Activated naive CD8-positive, alpha-beta T cell treated with anti-CD3 and anti-CD28 coated beads, Interleukin-2, amount 50 U/mL, for 16 hours (primary cell): ENCODE measurements around the gene TBL1XR1.

Experiments
- DNase-seq: peaks from one replicate; pipeline ENCODE4 v3.0.0-alpha.2; 2020; ENCODE audit warnings: low read depth, low spot score

The TBL1XR1 gene

GRCh38 chr3:177065285-177066033, 131.8 kb downstream of the TBL1XR1 start:
- no peak for DNase-seq

DNA sequence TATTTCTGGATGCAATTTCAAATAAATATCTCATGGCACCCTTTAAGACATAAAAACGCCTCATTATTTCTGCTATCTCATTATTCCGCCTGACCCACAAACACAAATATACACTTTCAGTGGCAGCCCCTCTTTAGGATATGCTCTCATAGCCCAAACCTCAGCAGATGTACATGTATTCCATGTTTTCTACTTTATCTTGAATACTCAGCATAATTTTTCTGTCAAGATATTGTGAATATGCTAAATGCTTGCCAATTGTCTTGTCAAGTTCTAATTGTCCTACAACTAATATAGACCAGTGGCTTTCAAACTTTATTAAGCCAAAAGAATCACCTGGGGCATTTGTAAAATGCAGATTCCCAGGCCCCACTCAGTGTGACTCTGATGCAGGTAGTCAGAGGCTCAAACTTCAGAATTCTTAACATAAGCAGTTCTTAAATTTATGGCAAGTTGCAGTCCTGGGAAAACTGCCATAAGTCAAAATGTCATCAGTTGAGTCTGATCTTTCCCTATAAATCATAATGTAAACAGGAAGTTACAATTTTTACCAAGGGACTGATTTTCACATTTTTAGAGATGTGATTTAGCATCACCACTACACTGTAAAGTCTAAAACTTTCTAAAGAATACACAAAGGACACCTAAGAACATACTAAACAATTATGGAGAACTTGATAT, 135.1 kb downstream of the TBL1XR1 start:
- DNase-seq, result no peak

DNA sequence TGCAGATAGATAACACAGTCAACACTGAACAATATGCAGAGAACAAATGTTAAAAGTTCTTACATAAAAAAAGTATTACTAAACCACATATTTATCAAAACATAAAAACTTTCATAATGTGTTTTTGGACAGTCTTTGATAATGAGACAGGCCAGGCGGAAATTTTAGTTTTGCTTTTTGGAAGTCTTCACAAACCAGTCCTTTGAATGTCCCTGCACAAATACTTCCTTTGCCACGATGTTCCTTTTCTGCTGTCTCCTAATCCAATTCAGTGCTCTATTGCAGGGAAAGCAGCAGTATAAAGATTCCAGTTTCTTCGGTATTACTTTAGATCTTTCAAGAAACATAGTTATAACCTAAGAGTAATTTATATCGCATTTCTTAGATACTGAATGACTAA, 135.9 kb downstream of the TBL1XR1 start:
- DNase-seq, result no peak

GRCh38 chr3:177060492-177060891, 136.8 kb downstream of the TBL1XR1 start:
- DNase-seq, result no peak

- DNase-seq, result no peak
Measured at GRCh38 chr3:177058648-177059047, 138.6 kb downstream of the TBL1XR1 start.

DNA sequence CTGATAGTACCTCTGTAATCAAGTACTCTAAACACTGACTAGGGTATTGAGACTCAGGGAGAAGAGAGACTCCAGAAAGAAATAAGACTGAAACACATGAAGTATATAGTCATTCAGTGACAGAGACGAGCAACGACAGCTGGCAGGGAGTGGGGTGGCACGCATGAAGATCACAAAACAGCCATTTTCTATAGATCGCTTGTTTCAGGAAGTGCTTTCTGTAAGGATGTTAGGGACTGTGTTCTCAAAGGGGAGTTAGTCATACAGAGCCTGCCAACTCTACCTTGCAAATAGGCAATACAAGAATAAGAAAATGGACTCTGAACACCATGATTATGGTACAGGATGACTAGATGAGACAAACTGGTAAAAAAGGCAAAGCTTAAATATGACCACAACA, 139.5 kb downstream of the TBL1XR1 start:
- DNase-seq, result no peak

DNA sequence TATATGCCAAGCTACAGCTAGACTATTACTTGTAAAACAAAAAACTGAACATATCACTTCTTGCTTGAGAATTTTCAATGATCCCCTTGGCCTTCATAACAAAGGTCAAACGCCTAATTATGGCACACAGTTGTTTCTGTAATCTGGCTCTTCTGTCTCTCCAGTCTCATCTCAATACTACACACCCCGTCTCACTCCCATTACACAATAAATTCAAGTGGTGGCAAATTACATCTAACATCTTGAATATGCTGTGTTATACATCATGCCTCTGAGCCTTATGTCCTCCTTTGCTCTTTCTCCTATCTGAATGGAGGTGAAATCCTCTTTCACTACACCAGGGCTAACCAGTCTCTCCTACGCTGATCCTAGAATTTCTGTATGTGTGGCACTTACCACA, 140.4 kb downstream of the TBL1XR1 start:
- DNase-seq, result no peak

- DNase-seq, result no peak
Measured at GRCh38 chr3:177055605-177056571, 141.4 kb downstream of the TBL1XR1 start.

DNA sequence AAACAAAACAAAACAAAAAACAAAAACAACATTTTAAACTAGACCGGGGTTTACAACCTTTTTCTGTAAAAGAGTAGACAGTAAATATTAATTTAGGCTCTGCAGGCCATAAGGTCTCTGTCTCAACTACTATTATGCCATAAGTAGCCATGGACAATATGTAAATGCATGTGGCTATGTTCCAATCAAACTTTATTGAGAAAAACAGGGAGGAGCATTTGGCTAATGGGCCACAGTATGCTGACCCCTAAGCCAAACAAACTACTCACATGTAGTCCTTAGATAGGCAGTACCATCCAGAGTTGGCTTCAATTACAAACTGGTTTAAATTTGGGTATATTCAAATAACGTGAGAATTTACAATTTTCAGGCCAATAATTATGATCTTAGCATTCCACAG, 144.2 kb downstream of the TBL1XR1 start:
- DNase-seq, result no peak

DNA sequence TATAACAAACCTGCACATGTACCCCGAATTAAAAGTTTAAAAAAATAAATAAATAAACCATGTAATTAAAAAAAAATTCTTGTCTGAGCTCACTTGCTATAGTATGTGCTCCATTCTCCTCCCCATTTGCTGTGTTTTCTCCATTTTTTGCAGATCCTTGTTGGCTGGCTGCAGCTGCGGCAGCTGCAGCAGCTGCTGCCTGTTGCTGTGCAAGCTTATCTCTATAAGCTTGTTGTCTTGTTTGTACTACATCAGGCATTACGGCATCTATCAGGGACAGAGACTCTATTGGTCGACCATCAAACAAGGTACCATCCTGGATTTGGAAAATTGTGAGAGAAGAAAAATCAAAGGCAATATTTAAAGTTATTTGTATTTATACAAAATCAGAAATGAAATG, 145.9 kb downstream of the TBL1XR1 start:
- DNase-seq, result no peak

GRCh38 chr3:177050501-177051237, 146.6 kb downstream of the TBL1XR1 start:
- DNase-seq, result no peak

- DNase-seq, result no peak
Measured at GRCh38 chr3:177045767-177046166, 151.5 kb downstream of the TBL1XR1 start.

GRCh38 chr3:177045222-177045621, 152.1 kb downstream of the TBL1XR1 start:
- no peak for DNase-seq

- DNase-seq, result no peak
Measured at GRCh38 chr3:177041730-177042551, 155.3 kb downstream of the TBL1XR1 start.

DNA sequence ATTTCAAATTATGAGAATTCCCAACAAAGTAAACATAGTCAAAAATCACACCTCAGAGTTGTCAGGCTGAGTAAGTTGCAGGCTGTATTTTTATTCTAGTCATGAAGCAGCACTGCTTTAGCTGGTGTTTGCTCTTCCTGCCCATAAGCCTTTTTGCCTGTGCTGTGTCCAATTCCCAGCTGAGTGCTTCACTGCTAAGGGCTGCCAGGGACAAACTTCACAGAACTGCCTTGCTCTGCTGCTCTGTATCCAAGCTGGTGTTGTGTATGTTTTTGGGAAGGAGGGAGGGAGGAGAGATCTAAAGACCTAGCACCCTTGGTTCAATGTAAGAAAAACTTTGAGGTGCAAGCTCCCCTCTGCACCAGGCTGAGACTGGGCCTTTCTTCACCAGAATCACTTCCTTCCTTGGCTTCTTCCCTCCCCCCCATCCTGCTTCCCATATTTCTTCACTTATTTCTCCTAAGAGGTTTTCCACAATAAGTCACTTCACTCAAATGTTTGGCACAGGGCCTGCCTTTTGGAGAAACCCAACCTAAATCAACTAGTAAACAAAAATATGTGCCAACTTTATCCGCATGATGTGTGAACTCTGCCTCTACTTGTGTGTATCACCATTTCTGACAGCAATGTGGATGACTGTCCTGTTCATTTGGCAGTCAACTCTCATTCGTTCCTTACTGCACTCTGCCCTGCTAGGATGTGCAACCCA, 156.1 kb downstream of the TBL1XR1 start:
- DNase-seq, result no peak

GRCh38 chr3:177039490-177040274, 157.6 kb downstream of the TBL1XR1 start:
- DNase-seq, result no peak

- DNase-seq, result no peak
Measured at GRCh38 chr3:177037241-177037640, 160.0 kb downstream of the TBL1XR1 start.

- no peak for DNase-seq
Measured at GRCh38 chr3:177035676-177036075, 161.6 kb downstream of the TBL1XR1 start.

- no peak for DNase-seq
Measured at GRCh38 chr3:177034832-177035475, 162.3 kb downstream of the TBL1XR1 start.
